Chondrocyte (in vitro differentiated cells): Measurements from ENCODE around the gene KIF6. TPM values are rescaled to one million over a fixed set of nuclear protein-coding genes. Genes with fewer than 3 reads are reported as not detected.
A peak's percentile ranks its signal among the peaks of the same experiment; 100 is the strongest.

ENCODE experiments used
- DNase-seq: peaks from one replicate; pipeline ENCODE4 v3.0.0; 2021; ENCODE audit warnings: mixed read lengths, low spot score
- H3K27ac Mint-ChIP-seq: one replicate; pipeline ENCODE4 v1.8.0; 2021; ENCODE audit warnings: mild to moderate bottlenecking, moderate library complexity, mixed read lengths; ENCODE audit not compliant: unreplicated experiment
- H3K27me3 Mint-ChIP-seq: 2 replicates; pipeline ENCODE4 v1.8.0; 2021; ENCODE audit warnings: low read depth, mixed read lengths
- H3K36me3 Mint-ChIP-seq: 2 replicates; pipeline ENCODE4 v1.8.0; 2021; ENCODE audit warnings: low read depth, mixed read lengths
- H3K4me1 Mint-ChIP-seq: 2 replicates; pipeline ENCODE4 v1.8.0; 2021; ENCODE audit warnings: low read depth, mild to moderate bottlenecking, mixed read lengths
- H3K4me3 Mint-ChIP-seq: one replicate; pipeline ENCODE4 v1.8.0; 2021; ENCODE audit warnings: mild to moderate bottlenecking, moderate library complexity, mixed read lengths; ENCODE audit not compliant: unreplicated experiment
- H3K9me3 Mint-ChIP-seq: 2 replicates; pipeline ENCODE4 v1.8.0; 2021; ENCODE audit warnings: low read depth, mixed read lengths
- total RNA-seq: library from RNA; stranded (reverse); gene quantifications from 3 replicates; pipeline ENCODE4 v1.2.1, GENCODE V29; 2021
- TF ChIP-seq, protein P1 (sequence below): fragments of 200-600 bp; sonication (generic); IDR thresholded peaks from 2 replicates; pipeline ENCODE4 v1.5.0; 2021; ENCODE audit warnings: antibody characterized with exemption, mild to moderate bottlenecking, moderate library complexity

KIF6 gene
- total RNA-seq, 1 donor from 2014 or later, result 0.62 TPM

GRCh38 chr6:39312912-39313525, 412.2 kb downstream of the KIF6 start:
- Mint-ChIP-seq H3K27ac (no peak overlapping the region), H3K4me1 (peaks cover 5% of the 10 kb centered on the region), H3K4me3 (no peak overlapping the region), H3K36me3 (peaks cover under 1% of the 10 kb centered on the region), H3K27me3 (peaks cover 64% of the 10 kb centered on the region), H3K9me3 (no peaks in the 10 kb centered on the region)
- TF ChIP-seq, protein P1, sequence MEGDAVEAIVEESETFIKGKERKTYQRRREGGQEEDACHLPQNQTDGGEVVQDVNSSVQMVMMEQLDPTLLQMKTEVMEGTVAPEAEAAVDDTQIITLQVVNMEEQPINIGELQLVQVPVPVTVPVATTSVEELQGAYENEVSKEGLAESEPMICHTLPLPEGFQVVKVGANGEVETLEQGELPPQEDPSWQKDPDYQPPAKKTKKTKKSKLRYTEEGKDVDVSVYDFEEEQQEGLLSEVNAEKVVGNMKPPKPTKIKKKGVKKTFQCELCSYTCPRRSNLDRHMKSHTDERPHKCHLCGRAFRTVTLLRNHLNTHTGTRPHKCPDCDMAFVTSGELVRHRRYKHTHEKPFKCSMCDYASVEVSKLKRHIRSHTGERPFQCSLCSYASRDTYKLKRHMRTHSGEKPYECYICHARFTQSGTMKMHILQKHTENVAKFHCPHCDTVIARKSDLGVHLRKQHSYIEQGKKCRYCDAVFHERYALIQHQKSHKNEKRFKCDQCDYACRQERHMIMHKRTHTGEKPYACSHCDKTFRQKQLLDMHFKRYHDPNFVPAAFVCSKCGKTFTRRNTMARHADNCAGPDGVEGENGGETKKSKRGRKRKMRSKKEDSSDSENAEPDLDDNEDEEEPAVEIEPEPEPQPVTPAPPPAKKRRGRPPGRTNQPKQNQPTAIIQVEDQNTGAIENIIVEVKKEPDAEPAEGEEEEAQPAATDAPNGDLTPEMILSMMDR, result no peak
- no peak for DNase-seq

GRCh38 chr6:39310542-39310941, 414.7 kb downstream of the KIF6 start:
- Mint-ChIP-seq H3K36me3 (no peaks in the 10 kb centered on the region), H3K27me3 (peaks cover 59% of the 10 kb centered on the region), H3K4me1 (peaks cover 5% of the 10 kb centered on the region), H3K4me3 (no peak overlapping the region), H3K9me3 (no peaks in the 10 kb centered on the region), H3K27ac (no peak overlapping the region)
- DNase-seq, result no peak
- TF ChIP-seq, protein P1, result no peak

GRCh38 chr6:39309942-39310531, 415.2 kb downstream of the KIF6 start:
- Mint-ChIP-seq H3K9me3 (no peaks in the 10 kb centered on the region), H3K27me3 (peaks cover 57% of the 10 kb centered on the region), H3K27ac (no peak overlapping the region), H3K36me3 (no peaks in the 10 kb centered on the region), H3K4me3 (no peak overlapping the region), H3K4me1 (peaks cover 5% of the 10 kb centered on the region)
- no peak for DNase-seq
- TF ChIP-seq, protein P1, result peak; percentile 93

- TF ChIP-seq, protein P1, result no peak
- no peaks in the 10 kb centered on the region for H3K36me3 Mint-ChIP-seq
- H3K9me3 Mint-ChIP-seq, result no peaks in the 10 kb centered on the region
- no peak overlapping the region for H3K4me3 Mint-ChIP-seq
- H3K27me3 Mint-ChIP-seq, result peaks cover 40% of the 10 kb centered on the region
- peaks cover 3% of the 10 kb centered on the region for H3K4me1 Mint-ChIP-seq
- H3K27ac Mint-ChIP-seq, result no peak overlapping the region
- no peak for DNase-seq
Observed at GRCh38 chr6:39307462-39307861, 417.7 kb downstream of the KIF6 start.

GRCh38 chr6:39304951-39305350, 420.3 kb downstream of the KIF6 start:
- no peak overlapping the region for H3K27ac Mint-ChIP-seq
- no peaks in the 10 kb centered on the region for H3K36me3 Mint-ChIP-seq
- H3K9me3 Mint-ChIP-seq, result no peaks in the 10 kb centered on the region
- DNase-seq, result no peak
- TF ChIP-seq, protein P1, result no peak
- H3K4me1 Mint-ChIP-seq, result peaks cover 3% of the 10 kb centered on the region
- peaks cover 33% of the 10 kb centered on the region for H3K27me3 Mint-ChIP-seq
- H3K4me3 Mint-ChIP-seq, result no peak overlapping the region
